Kasumi-1 (cell line): Measurements from ENCODE around the gene CYB5A.

Experiments used
- DNase-seq, 2 experiments: peaks; one replicate each; lab custom pipeline; 2025; lab: John Stamatoyannopoulos, UW

CYB5A gene

DNA sequence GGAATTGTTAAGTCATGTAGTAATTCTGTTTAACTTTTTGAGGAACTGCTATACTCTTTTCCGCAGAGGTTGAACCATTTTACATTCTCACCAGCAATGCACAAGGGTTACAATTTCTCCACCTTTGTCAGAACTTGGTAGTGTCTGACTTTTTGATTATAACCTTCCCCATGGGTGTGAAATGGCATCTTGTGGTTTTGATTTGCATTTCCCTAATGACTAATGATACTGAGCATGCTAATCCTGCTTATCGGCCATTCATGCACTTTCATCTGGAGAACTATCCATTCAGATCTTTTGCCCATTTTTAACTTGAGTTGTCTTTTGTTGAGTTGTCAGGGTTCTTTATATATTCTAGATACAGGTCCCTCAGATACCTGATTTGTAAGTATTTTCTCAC lies 47.2 kb downstream of the CYB5A start:
- DNase-seq = no peak

DNA sequence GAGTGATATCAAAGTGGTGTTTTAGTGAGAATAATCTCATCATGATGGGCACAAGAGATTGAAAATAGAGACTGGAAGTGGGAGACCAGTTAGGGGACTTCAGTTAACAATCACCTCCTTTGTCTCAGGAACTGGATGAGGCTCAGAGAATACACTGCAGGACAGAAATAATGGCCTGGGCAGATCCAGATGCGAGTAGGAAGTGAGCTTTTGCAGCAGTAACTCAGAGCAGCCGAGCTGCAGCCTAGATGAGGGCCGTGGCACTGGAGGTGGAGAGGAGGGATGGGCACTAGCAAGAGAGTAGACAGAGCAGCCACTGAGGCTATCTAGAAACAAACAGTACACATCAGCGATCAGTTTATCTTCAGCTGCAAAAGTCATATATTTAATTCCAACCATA lies 48.6 kb downstream of the CYB5A start:
- no peak for DNase-seq

DNA sequence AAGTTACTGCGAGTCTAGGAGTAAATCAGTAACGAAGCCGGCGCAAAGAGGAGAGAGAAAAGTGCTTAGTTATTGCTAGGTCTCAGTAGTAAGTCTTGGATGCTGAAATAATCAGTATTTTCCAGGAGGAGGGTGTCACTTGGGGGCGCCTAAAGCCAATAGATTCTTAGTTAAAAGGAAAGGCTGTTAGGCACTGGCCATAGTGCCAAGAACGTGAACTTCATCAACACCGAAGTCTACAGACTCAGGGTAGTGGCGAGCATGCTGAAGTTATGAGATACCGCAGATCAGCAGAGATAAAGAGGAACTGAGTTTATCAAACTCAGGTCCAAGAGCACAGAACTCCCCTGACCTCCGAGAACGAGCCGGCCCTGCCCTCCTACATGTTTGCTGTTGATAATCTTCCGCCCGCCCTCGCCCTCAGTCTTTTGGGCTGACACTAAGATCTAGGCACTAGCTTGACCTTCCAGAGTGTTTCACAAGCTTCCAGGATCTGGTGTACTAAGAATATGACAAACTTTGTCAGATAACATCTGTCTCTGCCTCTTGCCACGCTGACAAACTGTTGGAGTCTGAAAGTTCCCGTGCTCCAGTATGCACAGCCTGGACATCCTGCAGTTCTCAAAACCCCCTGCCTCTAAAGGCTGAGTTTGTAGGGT lies 49.2 kb downstream of the CYB5A start:
- DNase-seq = peak in 1 of 2 experiments; percentile 13

DNA sequence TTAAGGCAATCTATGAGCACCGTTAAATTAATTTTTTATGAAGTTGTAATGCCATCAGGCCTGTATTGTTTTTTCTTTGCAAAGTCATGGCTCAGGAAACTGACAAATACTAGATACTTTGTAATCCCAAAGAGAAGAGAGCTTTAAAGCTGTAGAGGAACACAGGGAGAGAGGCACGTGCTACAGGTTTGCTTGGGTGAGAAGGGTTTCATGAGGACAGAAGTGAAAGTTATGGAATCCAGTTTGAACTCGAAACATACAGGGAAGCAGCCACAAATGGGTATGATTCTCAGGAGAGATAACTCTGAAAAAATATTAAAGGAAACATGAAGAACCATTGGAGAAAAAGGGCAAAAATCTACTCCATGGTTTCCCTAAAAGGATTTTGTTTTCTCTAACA lies 49.8 kb downstream of the CYB5A start:
- DNase-seq = no peak

DNA sequence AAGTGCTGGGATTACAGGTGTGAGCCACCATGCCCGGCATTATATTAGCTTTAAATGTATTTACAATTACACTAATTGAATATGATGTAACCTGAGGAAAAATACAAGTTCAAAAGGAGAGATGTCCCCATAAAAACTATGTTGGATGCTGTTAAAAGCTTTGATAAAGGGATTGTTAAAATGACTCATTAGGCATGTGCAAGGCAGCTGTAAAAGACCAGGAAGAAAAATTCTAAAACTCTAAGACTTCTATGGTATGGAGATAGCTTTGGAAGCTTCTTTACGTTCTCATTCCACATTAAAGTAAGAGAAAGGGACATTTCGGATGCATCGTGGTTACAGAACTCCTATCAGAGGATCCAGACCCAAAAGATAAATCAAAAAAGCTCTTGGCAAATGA lies 50.3 kb downstream of the CYB5A start:
- no peak for DNase-seq

DNA sequence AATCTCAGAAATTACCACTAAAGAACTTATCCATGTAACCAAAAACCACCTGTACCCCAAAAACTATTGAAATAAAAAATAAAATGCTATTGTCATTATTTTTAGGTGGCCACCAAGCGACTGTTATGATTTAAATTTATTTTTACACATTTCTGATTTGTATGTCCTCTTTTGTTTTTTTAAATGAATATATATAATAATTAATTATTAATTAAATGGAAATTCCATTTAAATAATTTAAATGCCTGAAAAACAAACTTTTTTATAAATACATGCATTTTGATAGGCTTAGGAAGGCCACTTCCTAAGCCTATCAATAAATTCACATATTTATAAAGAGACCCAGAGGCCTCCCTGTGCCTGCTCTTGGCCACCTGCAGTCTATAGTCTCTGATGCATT lies 52.2 kb downstream of the CYB5A start:
- DNase-seq = no peak

DNA sequence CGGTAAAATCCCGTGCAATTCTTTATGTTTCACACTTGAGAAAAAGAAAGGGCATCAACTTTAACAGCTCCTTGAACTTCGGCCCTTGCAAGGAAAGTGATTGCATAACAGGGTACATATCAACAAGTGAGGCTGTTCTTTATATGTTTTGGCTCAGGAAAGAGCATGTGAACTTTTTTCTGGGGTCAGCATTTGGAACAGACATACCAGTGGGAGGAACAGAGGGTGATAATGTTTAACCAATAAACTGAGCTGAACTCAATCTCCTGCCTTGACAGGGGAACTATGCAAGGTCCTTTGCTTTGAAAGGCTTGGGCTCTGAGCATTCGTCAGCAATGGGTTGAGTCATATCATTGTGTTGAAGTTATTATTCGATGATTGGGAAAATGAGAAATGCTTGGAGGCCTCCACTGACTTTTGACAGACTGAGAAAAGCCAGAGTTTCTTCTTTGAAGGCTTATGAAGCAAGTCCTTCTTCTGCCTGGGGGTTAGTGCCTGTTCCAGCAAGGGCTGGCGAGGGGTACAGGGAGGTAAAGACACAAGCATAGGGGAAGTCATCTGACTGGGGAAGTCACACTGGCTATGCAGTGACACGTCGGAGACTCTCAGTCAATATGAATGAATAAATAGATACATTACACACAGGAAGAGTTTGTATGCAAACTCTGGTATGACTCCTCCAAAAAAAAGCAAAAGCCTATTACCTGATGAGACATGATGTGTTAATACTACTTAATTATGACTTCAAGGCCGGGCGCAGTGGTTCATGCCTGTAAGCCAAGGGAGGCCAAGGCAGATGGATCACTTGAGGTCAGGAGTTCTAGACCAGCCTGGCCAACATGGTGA lies 57.2 kb downstream of the CYB5A start:
- no peak for DNase-seq

DNA sequence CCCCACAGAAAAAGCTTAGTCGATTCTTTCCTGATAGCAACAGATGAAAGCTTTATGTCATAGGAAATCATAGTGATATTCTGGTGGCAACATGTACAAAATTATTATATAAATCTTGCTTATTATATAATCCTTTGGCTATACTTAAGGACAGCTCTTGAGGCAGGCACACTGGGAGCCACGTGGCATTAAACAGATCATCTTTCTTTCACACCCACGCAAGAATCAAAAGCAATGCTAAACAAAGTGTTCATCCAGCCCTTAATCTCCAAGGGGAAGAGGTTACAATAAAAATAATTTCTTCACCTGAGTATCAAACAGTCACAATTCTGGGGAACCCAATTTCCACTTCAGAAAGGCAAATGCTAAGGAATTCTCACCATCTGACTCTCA lies 57.8 kb downstream of the CYB5A start:
- no peak for DNase-seq

DNA sequence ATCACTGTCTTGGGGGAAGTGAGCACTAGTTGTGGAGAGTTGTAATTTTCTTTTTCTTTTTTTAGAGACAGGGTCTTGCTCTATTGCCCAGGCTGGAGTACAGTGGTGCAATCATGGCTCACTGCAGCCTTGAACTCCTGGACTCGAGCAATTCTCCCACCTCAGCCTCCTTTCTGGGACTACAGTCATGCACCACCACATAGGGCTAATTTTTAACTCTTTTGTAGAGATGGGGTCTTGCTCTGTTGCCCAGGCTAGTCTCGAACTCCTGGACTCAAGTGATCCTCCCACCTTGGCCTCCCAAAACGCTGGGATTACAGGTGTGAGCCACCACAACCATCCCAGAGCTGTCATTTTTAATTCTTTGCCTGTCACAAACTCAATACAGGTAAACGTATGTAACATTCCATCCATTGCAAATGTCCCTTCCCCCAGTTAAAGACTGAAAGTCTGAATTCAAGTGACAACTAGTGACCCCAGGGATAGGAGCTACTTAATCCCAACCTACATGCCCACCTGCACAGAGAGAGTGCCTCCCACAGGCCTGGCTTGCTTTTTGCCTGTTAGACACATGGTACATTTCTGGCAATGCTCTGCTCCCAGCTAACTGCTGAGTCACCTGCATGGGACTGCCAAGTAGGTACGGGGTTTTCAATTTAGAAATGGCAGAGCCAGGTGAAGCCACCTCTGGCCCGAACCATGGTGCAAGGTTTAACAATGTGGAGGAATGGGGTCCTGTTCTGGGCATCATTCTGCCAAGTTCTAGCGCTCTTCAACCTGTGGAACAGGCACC lies 60.6 kb downstream of the CYB5A start:
- no peak for DNase-seq

DNA sequence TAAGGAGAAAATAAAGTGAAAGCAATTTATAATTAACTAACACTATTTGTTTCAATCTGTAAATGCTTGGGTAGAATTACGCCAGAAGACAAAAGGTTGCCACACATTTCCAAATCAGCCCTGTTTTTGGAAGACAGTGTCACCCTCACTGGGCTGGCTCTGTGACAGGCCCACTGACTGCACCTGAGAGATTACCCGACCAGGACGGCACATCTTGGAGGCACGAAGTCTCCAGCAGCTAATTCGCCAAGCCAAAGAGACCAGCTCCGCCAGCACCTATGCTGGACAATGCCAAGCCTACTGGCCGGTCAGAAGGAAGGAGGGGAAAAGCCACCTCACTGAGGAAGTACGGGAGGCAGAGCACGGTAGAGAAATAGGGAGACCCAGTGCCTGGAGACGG lies 61.9 kb downstream of the CYB5A start:
- DNase-seq = no peak

DNA sequence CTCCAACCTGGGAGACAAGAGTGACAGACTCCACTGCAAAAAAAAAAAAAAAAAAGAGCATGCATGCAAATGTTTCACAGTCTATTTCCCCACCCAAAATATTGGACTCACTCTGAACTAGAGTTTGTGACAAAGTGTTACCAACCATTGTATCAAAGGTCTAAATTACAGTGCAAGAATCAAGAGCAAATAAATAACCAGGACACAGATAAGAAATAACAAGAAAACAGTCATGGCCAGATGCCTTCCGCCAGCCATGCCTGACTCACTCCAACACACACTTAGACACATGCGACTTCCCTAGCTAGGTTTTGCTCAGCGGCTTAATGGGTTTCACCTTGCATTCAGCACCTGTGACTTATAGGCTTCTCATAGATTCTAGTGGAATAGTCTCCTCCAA lies 62.8 kb downstream of the CYB5A start:
- no peak for DNase-seq

DNA sequence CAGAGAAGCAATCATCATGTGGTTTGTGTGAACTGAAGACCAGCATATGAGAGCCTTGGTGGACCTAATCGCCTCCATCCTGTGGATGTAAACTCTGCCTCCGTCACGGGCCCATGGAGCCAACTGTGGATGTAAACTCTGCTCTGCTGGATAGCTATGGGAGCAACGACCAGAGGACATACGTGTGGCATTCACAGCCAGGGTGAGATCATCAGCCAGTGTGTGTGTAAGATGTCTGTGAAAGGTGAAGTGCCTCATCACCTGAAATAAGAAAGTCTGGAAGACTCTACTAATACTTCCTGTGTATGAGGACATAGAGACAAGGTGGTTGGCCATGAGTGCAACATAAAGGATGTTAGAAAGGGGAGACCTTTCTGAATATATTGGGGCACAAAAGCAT lies 63.5 kb downstream of the CYB5A start:
- DNase-seq = no peak

DNA sequence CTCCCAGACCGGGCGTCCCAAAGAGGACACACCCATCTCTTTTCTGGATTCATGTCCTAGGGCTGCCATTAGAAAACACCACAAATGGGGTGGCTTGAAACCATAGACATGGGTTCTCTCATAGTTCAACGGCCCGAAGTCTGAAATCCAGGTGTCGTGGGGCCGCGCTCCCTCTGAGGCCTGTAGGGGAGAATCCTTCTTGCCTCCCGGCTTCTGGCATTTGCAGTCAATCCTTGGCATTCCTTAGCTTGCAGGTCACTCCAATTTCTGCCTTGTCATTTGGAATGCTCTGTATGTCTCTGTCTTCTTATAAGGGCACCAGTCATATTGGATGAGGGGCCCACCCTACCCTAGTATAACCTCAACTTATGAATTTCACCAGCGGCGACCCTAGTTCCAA lies 65.1 kb downstream of the CYB5A start:
- no peak for DNase-seq

DNA sequence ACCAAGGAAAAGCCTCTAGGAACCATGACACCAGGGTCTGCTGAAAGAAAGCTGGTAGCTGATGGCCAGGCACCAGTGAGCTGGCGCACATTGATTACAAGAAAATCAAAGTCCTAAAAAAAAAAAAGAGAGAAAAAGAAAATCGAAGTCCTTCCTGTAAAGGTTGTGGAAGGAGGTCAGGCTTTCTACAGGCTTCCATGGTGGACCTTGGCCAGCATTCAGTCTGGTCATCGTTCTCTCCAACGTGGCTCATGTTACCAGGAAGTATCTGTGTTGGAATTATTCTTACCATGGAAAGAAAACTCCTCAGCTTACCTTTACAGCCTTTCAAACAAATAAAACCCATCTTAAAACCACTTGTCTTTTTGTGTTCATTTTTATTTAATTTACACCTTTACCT lies 65.6 kb downstream of the CYB5A start:
- no peak for DNase-seq

DNA sequence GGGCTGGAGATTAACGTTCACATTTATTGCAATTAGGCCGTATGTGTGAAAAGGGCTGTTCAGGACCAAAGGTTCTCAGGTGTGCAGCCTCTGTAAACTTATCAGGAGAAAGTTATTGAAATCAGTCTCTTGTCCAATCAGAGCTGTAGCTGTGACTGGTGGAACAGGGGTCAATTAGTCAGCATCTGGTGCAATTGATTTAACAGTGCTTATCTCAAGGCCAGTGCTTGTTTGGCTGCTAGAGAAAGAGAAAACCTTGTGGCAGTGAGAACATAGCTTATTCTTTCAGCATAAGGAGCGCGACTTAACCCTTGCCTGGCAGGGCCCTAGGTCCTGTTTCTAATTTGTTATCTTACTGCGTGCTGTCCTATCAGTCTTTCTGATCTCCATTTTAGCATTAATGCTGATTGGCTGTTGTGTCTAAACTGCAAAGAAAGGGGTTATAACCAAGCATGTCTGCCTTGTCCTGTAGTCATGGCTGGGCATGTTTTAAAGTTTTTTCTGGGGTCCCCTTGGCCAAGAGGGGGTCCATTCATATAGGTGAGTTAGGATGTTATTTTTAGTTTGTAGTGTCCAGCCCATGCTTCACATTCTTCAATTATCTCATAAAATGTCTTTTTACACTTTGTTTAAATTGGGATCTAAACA lies 66.4 kb downstream of the CYB5A start:
- DNase-seq = no peak

DNA sequence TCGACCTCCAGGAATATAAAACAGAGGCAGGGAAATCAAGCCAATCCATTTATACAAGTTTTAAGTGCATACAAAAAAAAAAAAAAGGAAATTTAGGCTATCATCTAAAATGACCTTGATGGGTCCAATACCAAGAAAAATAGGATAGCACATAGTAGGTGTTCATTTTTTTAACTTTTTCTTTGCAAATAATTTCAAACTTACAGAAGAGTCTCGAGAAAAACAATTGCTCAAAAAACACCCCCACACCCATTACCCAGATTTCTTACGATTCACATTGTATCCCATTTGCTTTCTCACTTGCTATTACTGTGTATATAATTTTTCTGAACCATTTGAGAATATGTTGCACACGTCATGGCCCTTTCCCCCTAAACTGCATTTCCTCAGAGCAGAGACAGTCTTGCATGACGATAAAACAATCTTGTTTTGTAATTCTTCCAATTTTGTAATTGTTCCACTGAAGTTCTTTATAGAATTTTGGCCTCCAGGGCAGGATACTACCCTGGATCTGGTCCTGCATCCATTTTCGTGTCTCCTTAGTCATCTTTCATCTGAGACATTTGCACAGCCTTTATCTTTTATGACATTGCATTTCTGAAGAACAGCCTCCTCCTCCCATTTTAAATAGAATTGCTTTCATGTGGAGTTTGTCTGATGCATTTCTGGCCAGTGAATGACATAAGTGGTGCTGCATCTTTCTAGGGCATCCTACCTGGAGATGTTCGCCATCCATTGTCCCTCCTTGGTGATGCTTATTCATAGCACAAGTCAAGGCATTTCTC lies 68.9 kb downstream of the CYB5A start:
- no peak for DNase-seq

DNA sequence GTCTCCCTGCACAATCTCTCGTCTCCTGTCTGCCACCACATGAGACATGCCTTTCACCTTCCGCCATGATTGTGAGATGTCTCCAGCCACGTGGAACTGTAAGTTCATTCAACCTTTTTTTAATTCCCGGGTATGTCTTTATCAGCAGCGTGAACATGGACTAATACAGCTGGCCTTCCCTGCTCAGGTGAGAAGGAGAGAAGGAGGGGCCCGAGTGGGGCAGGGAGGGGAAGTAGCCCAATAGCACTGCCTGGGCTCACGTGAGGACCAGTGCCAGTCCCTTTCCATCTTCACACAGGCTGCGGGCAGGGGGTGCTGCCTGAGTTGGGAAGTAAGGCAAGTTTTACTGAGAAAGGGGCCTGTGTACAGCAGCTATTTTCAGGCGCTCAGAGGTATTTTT lies 70.7 kb downstream of the CYB5A start:
- DNase-seq = no peak

DNA sequence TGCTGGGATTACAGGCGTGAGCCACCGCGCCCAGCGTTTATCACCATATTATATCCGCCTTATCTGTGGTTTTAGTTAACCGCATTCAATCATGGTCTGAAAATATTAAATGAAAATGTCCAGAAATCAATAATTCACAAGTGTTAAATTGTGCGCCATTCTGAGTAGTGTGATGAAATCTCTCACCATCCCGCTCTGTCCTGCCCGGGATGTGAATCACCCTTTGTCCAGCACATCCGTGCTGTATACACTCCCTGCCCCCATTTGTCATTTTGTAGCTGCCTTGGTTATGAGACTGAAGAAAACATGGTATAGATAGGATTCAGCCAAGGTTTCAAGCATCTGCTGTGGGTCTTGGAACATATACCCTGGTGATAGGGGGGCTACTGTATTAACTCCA lies 72.7 kb downstream of the CYB5A start:
- DNase-seq = no peak

DNA sequence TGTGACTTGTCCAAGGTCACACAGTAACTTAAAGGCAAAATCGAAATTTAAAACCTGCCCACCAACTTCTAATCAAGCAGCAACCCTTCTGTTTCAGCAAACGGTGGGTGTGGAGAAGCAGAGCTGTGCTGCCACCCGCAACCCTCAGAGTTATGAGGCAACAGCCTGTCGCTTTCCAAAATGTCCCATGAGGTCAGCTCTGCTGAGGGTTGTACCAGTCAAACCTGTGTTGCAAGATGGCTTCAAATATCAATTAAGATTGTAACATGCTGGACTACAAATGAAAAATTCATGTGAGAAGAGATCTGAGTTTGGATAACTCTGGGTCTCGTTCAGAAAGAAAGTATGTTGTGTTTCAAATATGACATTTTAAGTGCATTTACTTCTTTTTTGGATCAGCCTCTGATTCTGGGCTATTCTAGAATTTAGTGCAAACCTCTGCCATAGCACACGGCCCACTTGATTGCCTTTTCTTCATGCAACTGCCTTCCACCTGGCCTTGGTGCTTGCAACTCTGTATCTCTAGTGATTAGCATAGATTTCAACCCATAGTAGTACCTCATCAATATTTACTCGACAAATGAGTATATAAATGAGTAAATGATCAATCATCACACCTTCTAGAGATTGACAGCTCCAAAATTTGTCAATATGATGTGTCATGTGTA lies 74.2 kb downstream of the CYB5A start:
- no peak for DNase-seq

DNA sequence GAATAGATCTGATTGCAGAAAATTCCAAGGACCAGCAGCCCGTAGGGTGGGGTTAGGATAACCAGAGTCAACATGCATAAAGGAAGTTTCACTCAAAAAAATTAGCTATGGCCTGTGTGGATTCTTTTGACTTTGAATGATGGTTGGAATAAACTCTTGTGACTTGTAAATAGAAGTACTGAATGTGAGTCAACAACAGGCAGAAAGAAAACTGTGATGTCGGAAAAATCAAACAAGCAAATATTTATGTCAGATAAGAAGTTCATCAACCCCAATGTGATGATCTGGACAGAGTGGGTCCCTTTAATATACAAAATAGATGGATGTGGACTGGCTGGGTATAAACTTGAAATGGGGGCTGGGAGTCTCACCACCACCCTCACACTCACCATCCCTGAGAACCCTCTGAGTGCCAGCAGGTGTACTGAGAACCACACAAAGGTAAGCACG lies 75.1 kb downstream of the CYB5A start:
- no peak for DNase-seq

DNA sequence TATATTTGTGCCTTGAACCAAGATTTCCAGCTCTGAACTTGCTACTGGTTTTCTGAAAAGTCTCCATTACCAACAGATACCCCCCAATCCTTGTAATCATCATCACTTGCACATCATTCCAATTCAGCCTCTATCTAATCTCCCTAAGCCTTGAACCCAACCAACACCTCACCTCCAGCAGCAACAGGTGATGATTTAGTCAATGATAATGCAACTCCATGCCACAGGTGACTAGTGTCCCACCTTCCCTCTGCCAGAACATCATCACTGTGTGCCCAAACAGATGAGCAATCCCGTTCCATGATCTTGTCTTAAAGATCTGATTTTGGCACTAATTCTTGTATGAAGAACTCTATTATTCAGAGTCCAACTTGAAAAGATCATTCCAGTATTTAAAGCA lies 75.9 kb downstream of the CYB5A start:
- no peak for DNase-seq
